NCI-H460 (cell line): ENCODE results near the gene MNT. TPM values are rescaled to one million over a fixed set of nuclear protein-coding genes. Genes with fewer than 3 reads are reported as not detected.
A peak's percentile ranks its signal among the peaks of the same experiment; 100 is the strongest.

Source experiments
- DNase-seq: peaks from one replicate; pipeline ENCODE4 v3.0.0-alpha.2; 2016; ENCODE audit warnings: low read depth; ENCODE audit errors: extremely low read depth
- total RNA-seq: library from RNA; depleted of rRNA; stranded (reverse); fragments of >200 nt; shearing (Covaris generic); gene quantifications from 2 replicates; pipeline ENCODE4 v1.2.3, GENCODE V29; 2014

Gene MNT
- total RNA-seq, 1 experiment from 2014 or later = 10.1 TPM

- DNase-seq = peak; percentile 23
These were observed 33.9 kb downstream of the MNT start for GRCh38 chr17:2366747-2367494.

GRCh38 chr17:2365132-2365531, 35.7 kb downstream of the MNT start:
- no peak for DNase-seq

- no peak for DNase-seq
These were observed 36.1 kb downstream of the MNT start for GRCh38 chr17:2364763-2365116.

GRCh38 chr17:2363851-2364762, 36.8 kb downstream of the MNT start:
- DNase-seq = no peak

- no peak for DNase-seq
These were observed 37.5 kb downstream of the MNT start for GRCh38 chr17:2363318-2363717.

GRCh38 chr17:2362881-2363280, 38.0 kb downstream of the MNT start:
- DNase-seq = no peak

GRCh38 chr17:2362416-2362815, 38.4 kb downstream of the MNT start:
- no peak for DNase-seq

- DNase-seq = no peak
These were observed 38.8 kb downstream of the MNT start for GRCh38 chr17:2362016-2362415.

GRCh38 chr17:2361010-2361760, 39.7 kb downstream of the MNT start:
- DNase-seq = no peak

- no peak for DNase-seq
These were observed 42.9 kb downstream of the MNT start for GRCh38 chr17:2357931-2358434.

- DNase-seq = no peak
These were observed 43.6 kb downstream of the MNT start for GRCh38 chr17:2357237-2357636.

- DNase-seq = no peak
These were observed 46.5 kb downstream of the MNT start for GRCh38 chr17:2354311-2354710.

- DNase-seq = no peak
These were observed 49.6 kb downstream of the MNT start for GRCh38 chr17:2351269-2351668.

GRCh38 chr17:2347805-2348685, 52.8 kb downstream of the MNT start:
- DNase-seq = peak; percentile 32

GRCh38 chr17:2346475-2346874, 54.4 kb downstream of the MNT start:
- DNase-seq = no peak

- DNase-seq = no peak
These were observed 56.3 kb downstream of the MNT start for GRCh38 chr17:2344528-2344927.

- no peak for DNase-seq
These were observed 57.4 kb downstream of the MNT start for GRCh38 chr17:2343421-2343820.

GRCh38 chr17:2338315-2338657, 62.6 kb downstream of the MNT start:
- DNase-seq = no peak

- peak; percentile 48 for DNase-seq
These were observed 63.1 kb downstream of the MNT start for GRCh38 chr17:2337544-2338314.
